K562 (cell line): ENCODE data around the gene RPL19.

Experiments used
- CTCF ChIP-seq, 3 experiments: IDR thresholded peaks in 2 of 3; conservative IDR thresholded peaks in 1 of 3; 2 replicates each; pipeline ENCODE4 v1.5.1; 2011 to 2012; ENCODE audit warnings: low read length in 3 of 3, mild to moderate bottlenecking in 3 of 3, control low read depth in 2 of 3, improper control_type of control experiment in 1 of 3, inconsistent platforms in 1 of 3, low read depth in 1 of 3, mixed read lengths in 1 of 3, moderate library complexity in 1 of 3; ENCODE audit not compliant: insufficient read depth in 2 of 3
- ETS1 ChIP-seq: conservative IDR thresholded peaks from 2 replicates; pipeline ENCODE4 v1.6.1; 2011; ENCODE audit warnings: low read depth, mild to moderate bottlenecking, low read length; ENCODE audit not compliant: control insufficient read depth
- ETV6 ChIP-seq, 3 experiments: fragments of 150-350 bp in 1 of 3; sonication (generic) in 1 of 3; formaldehyde crosslinking in 1 of 3; IDR thresholded peaks; 2 replicates each; pipeline versions ENCODE4 v1.6.1 to v1.8.0; 2014 to 2022; ENCODE audit warnings: borderline replicate concordance in 2 of 3, low read depth in 2 of 3, antibody characterized with exemption in 1 of 3, low read length in 1 of 3, mild to moderate bottlenecking in 1 of 3, missing genetic modification reagents in 1 of 3
- FOXP4 ChIP-seq: sonication (generic); formaldehyde crosslinking; IDR thresholded peaks from 2 replicates; pipeline ENCODE4 v1.8.0; 2022; ENCODE audit warnings: mild to moderate bottlenecking, missing genetic modification reagents, borderline replicate concordance
- GABPA ChIP-seq: fragments of 200-800 bp; sonication (Bioruptor generic); conservative IDR thresholded peaks from 2 replicates; pipeline ENCODE4 v1.6.1; 2016; ENCODE audit warnings: low read depth, missing genetic modification characterization, missing compliant biosample characterization
- HIVEP1 ChIP-seq: fragments of 250-450 bp; sonication (Bioruptor Pico); IDR thresholded peaks from 2 replicates; pipeline ENCODE4 v1.4.0; 2020; ENCODE audit warnings: mild to moderate bottlenecking
- HNRNPUL1 ChIP-seq: fragments of 200-400 bp; formaldehyde crosslinking; IDR thresholded peaks from 2 replicates; pipeline ENCODE4 v1.6.1; 2017; ENCODE audit warnings: low read length
- PCBP2 ChIP-seq: fragments of 200-400 bp; formaldehyde crosslinking; IDR thresholded peaks from 2 replicates; pipeline ENCODE4 v1.6.1; 2018; ENCODE audit warnings: low read length, low read depth, mild to moderate bottlenecking, moderate library complexity; ENCODE audit not compliant: poor library complexity, severe bottlenecking
- SIN3B ChIP-seq: fragments of 450-650 bp; IDR thresholded peaks from 2 replicates; pipeline ENCODE4 v1.6.1; 2017; ENCODE audit warnings: low read depth, mild to moderate bottlenecking, moderate library complexity
- YY1 ChIP-seq, 3 experiments: IDR thresholded peaks; 2 replicates each; pipeline ENCODE4 v1.6.1; 2011; ENCODE audit warnings: low read length in 2 of 3, mild to moderate bottlenecking in 2 of 3, moderate library complexity in 2 of 3, borderline replicate concordance in 1 of 3, control low read depth in 1 of 3, low read depth in 1 of 3; ENCODE audit not compliant: insufficient read depth in 3 of 3, insufficient replicate concordance in 2 of 3, control insufficient read depth in 1 of 3, insufficient read length in 1 of 3; ENCODE audit errors: extremely low read depth in 1 of 3

GRCh38 chr17:39199820-39200069 lies 338 bp upstream of the RPL19 start:
- TF ChIP-seq YY1 (IDR thresholded peaks at IDR 0.05; ENCODE audit: borderline replicate concordance in 1 of 3, control insufficient read depth in 1 of 3, extremely low read depth in 1 of 3, insufficient read depth in 3 of 3, insufficient read length in 1 of 3, insufficient replicate concordance in 2 of 3, low read depth in 1 of 3, low read length in 2 of 3) (no peak), PCBP2 (no peak), FOXP4 (no peak), HNRNPUL1 (no peak), HIVEP1 (CRISPR knock-in tag) (no peak), ETV6 (IDR thresholded peaks at IDR 0.05; ENCODE audit: borderline replicate concordance in 1 of 2, low read depth in 2 of 2, low read length in 1 of 2) (no peak), ETV6 (CRISPR knock-in tag; IDR thresholded peaks at IDR 0.05; ENCODE audit: borderline replicate concordance) (no peak), CTCF (IDR thresholded peaks at IDR 0.05 in 2 of 3, conservative IDR thresholded peaks at IDR 0.05 in 1 of 3; ENCODE audit: insufficient read depth in 2 of 3, low read depth in 1 of 3, low read length in 3 of 3) (no peak), ETS1 (no peak), GABPA (tag) (peak; percentile 93), SIN3B (no peak)
